ENCODE results near the gene SMARCE1.
A peak's percentile ranks its signal among the peaks of the same experiment; 100 is the strongest.

Gene SMARCE1

DNA sequence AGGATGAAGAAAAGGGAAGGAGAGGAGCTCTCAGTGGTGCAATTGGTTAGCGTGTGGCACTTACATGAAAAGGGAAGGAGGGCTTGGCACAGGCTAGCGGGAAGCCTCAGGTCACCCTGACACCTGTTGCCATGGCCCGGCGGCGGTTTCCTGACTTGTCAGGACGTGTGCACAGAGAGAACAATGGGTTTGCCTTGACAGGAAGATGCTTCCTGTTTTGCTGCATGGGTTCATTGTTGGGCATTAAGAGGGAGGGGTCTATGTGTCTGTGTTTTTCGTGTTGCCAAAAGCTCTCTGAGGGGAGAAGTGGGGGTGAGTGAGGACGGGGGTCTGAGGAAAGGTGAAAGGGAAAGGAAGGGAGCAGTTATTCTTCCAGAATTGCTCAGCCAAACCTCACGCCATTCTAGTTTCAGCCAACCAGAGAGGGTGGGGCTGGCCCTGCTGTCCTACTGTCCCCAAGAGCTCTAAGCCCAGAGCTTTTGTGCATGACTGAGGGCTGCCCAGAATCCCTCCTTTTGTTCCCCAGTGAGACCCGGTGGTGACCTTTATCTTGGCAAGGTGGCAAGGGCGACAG is 65.2 kb downstream of the SMARCE1 start:
- DNase-seq (ENCODE audit: low spot score): peak; percentile 64

DNA sequence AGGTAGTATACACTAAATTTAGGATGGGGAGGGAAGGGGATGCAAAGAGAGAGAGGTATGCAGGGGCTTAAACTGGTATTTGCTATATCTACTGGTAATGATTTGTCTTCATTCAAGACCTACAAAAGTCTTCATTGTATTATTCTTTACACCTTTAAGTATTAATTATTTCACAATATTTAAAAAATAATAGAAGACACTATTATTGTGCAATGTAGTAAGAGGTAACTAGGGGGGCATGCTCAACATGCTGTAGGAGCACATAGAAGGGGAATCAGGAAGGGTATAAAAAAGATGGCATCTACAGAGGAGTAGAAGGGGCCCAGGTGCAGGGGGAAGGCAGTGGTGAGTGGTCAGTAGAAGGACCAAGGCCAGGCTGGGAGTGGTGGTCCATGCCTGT is 67.5 kb downstream of the SMARCE1 start:
- no peak for DNase-seq (ENCODE audit: low spot score)

GRCh38 chr17:40579471-40579870 is 68.1 kb downstream of the SMARCE1 start:
- no peak for DNase-seq (ENCODE audit: low spot score)

DNA sequence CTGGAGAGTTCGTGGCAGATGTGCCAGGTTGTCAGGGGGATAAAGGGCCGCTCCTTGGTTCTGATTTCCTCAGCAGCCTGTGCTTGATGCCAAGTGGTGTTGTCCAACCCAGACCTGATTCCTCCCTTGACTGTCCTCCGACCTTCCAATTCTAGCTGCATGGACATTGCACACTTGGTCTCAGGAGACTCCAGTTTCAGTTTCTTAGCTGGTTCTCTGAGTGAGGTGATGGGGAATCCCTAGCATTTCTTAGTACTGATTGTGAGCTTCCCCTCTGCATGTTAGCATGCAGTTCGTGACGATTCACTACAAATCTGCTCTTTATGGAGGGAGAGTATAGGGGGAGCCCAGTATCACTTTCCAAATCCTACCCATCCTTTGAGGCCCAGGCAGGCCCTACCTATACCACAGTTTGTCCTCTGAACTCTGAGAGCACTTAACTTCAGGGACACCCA is 70.0 kb downstream of the SMARCE1 start:
- no peak for DNase-seq (ENCODE audit: low spot score)

- DNase-seq (ENCODE audit: low spot score): no peak
These were observed 71.4 kb downstream of the SMARCE1 start for GRCh38 chr17:40576113-40576740.
